Inflammatory macrophage treated with lipopolysaccharide for 4 hours (primary cell): Measurements from ENCODE around the gene PRPF39.

Source experiments
- DNase-seq: peaks from one replicate; pipeline ENCODE4 v3.0.0-alpha.2; 2020

Gene PRPF39

GRCh38 chr14:45082420-45082819 lies 1.5 kb upstream of the PRPF39 start:
- DNase-seq = no peak

DNA sequence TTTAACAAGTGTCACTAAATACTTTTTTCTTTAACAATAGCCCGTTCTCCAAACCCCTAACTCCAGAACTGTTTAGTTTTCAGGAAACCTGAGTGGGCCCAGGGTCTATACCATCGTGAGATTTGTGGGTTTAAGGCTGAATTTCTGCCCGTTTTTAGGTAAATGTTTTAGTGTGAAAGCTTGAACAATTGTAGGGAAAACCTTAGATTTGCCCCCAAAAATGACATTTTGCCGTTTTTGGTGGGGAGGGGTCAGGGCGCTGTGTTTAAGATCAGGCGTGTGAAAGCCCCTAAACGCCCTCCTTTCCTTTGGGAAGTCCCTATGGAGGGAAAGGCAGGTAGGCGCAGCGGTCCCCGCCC lies 320 bp upstream of the PRPF39 start:
- no peak for DNase-seq

DNA sequence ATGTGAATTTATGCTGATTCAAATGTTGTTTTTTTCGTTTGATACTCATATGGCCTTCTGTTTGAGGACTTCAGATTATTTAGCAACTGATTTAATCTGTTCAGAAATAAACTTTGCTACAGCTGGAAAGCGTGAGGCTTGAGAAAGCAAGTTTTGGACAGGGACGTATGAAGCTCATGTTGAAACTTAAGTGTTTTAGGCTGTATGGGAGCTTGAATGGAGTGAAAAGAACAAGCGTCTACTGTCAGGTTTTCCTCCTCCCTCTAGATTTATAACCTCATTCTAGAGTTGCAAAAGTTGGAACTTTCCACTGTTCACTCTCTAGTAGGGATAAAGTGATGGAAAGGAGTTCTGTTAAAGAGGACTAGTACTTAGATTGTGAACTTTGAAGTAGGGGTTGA lies 1.0 kb downstream of the PRPF39 start:
- DNase-seq = peak; percentile 37

DNA sequence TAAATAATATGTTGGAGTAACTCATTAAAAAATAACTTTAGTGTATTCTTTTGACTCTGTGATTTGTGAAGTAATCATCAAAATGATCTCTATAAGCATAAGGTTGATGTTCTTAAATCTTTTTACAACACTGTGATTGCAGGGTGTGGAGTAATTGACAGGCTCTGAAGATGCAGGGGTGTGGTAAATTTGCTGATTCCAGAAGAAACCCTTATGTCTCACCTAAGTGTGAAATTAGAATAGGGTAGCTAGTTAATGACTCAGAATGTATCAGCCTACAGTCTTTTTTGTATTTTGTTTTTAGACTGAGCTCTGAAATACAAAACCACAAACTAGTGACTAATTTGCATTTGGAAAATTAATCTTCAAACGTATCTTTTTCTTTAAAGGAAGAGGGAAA lies 5.9 kb downstream of the PRPF39 start:
- peak; percentile 31 for DNase-seq

- DNase-seq = peak; percentile 14
These were observed 7.8 kb downstream of the PRPF39 start for GRCh38 chr14:45091710-45092109.

- no peak for DNase-seq
These were observed 10.4 kb downstream of the PRPF39 start for GRCh38 chr14:45094275-45094674.

- DNase-seq = no peak
These were observed 11.2 kb downstream of the PRPF39 start for GRCh38 chr14:45095143-45095542.

DNA sequence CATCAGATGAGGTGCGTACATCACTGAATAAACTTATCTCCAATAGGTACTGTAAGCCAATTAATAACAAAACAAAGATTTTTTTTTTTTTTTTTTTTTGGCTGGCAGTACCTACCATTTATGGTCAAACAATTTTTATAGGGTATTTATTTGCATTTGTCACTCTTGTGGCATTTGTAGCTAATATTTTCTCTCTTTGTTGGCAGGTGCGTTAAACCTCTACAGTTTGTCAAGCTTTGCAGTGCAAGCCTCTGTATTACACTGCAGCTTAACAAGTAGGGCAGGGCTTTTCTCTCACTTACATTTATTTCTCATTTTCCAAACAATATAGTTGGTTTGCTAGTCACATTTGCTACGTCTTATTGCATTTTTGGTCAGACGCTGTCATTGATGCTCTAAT lies 12.3 kb downstream of the PRPF39 start:
- DNase-seq = no peak

DNA sequence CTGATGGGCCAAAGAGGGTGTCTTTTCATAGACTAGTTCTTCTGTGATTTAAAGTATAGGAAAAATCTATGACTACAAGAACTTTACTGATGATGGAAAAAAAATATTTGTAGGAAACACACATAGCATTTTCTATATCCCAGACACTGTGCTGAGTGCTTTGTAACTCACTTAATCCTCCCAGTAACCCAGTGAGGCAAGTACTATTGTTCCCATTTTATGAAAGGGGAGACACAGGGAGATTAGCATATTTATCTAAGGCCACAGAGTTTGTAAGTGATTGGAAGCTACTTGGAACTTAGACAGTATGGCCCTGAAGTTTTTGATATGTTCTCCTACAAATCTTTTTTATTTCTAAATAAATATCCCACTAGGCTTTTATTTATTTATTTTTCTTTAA lies 19.9 kb downstream of the PRPF39 start:
- DNase-seq = no peak

DNA sequence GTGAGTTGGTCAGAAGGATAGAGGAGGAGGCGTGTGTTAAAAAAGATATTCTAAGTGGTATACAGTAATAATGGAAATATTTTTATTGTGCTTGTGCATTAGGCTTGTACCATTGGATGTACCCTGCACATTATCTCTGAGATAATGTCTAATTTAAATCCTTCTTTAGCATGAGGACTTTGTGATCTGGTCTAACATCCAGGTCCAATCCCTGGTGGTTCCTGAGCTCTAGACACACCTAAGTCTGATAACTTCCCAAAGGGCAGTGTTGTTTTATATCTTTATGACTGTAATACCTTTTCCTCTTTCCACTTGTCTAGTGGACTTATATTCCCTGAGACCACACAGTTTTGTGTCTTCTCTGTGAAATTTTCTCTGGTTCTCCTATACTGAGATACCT lies 20.6 kb downstream of the PRPF39 start:
- no peak for DNase-seq

- DNase-seq = no peak
These were observed 29.2 kb downstream of the PRPF39 start for GRCh38 chr14:45112896-45113781.

GRCh38 chr14:45114327-45114726 lies 30.4 kb downstream of the PRPF39 start:
- no peak for DNase-seq

GRCh38 chr14:45118594-45118993 lies 34.7 kb downstream of the PRPF39 start:
- DNase-seq = no peak

- DNase-seq = no peak
These were observed 36.2 kb downstream of the PRPF39 start for GRCh38 chr14:45120096-45120495.

GRCh38 chr14:45123271-45123670 lies 39.4 kb downstream of the PRPF39 start:
- no peak for DNase-seq

DNA sequence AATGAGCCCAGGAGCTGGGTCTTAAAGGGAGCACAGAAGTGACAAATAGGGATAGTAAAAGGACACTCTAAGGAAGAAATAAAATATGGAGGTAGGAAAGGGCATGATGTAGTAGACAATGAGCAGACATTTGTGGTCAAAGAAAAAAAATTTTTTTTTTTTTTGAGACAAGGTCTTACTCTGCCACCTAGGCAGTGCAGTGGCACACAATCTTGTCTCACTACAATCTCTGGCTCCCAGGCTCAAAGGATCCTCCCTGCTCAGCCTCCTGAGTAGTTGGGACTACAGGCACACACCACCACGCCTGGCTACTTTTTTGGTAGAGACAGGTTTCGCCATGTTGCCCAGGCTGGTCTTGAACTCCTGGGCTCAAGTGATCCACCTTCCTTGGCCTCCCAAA lies 41.8 kb downstream of the PRPF39 start:
- DNase-seq = no peak

DNA sequence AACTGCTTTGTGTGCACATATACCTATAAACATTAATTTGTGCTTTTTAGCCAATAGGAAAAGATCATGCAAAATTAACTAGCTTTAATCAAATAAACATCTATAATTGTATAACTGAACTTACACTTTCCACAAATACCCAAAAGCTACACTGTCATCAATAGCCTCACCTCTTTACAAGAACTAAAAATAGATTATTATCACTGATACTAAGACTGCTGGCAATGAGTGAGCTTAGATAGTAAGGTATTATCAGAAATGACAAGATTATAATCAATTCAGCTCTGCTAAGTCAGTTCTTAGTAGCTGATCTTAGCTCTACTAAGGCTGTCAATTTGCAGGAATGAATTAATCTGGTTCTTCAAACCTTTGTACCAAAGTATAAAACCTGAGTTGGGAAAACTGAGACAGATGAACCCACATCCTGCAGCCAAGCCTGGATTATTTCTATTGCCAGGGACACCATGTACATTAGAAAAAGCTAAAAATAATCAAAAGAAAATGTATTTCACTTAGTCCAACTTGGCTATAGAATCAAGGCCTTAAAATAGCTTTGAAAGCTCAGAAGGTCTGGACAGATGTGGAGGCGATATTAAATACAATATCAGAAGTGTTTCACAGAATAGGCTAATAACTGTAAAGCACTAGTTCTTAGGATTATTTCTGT lies 45.2 kb downstream of the PRPF39 start:
- no peak for DNase-seq

- no peak for DNase-seq
These were observed 49.8 kb downstream of the PRPF39 start for GRCh38 chr14:45133683-45134050.

DNA sequence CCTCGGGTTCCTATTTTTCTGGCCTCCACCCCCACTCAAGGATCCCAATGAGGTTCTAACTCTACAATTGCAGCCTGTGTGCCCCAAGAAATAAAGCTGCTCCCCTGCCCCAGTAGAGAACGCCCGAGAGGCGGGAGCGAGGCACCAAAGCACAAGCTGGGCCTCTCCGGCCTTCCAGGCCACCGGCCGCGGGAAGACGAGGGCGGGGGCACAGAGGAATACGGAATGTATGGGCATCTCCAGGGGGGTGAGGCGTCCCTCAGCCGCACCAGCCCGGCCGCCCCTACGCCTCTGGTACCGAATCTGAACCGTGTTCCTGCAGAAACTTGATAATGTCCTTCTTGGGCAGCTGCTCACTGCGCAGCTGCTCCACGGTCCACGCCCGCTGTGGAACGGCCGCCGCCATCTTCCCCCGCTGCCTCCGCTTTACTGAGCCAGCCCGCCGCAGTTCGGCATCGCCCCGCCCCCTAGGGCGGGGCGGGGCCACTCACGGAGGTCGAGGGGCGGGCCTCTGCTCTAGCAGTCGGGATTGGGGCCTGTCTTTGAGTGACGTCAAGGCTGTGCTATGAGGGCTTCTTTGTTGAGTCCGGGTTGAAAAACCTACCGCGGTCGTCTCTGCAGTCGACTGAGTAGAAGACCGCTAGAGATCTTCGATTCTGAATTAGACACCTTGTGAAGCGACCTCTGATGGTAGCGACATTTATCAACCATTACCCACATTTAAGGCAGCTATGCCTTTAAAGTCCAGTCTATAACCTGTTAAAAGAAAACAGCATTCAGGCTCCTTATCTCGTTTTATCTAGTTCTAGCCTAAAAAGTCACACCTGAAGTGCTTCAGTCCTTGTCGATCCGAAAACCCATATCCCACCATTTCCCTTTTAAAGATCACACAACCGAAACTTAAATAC lies 50.4 kb downstream of the PRPF39 start, which contains the start of gene FKBP3:
FKBP3 (minus strand) TSS at position 431 of the 908 bp plus-strand sequence; CDS start at position 406, 25 bp downstream.
- DNase-seq = peak; percentile 99

DNA sequence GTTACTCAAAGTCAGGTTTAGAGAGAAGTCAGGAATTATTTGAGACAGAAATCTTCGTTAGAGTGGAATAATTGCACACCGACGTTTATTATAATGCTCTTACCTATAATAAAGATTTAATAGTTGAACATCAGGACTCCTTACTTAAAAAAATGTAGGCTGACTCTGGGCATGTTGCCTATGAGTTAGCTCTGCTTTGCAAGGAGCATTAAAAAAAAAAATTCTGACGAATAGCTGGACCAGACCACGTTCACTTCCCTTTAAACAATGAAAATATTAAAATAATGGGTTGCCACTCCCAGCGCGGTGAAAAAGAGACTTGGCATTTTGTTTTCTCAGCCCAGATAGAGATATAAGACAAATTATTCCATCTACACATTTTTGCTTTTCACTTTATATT lies 51.2 kb downstream of the PRPF39 start:
- DNase-seq = peak; percentile 36

DNA sequence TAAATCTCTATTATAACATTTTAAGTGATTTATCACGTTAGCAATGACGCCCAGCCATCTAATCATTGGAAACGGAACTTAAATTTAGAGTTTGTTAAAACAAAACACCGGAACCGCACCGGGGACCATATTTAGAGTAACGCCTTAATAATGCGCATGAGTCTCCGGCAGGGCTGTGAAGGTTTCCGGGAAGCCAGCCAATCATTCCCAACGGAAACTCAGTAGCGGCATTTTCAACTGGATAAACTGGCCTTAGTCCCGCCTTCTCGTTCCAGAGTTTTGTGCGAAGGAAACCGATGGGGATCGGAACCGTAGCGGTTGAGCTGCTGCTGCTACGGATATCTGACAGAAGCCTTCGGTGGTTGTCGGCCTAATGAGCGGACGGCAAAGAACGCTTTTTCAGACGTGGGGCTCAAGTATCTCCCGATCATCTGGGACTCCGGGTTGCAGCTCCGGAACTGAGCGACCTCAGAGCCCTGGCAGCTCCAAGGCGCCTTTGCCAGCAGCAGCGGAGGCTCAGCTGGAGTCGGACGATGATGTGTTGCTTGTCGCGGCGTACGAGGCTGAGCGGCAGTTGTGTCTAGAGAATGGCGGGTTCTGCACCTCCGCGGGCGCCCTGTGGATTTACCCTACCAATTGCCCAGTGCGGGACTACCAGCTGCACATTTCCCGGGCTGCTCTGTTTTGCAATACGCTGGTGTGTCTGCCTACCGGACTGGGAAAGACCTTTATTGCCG lies 51.9 kb downstream of the PRPF39 start, which contains the start of gene FANCM:
FANCM (plus strand) TSS at position 272 of the 737 bp plus-strand sequence; CDS start at position 374, 102 bp downstream.
- peak; percentile 97 for DNase-seq

DNA sequence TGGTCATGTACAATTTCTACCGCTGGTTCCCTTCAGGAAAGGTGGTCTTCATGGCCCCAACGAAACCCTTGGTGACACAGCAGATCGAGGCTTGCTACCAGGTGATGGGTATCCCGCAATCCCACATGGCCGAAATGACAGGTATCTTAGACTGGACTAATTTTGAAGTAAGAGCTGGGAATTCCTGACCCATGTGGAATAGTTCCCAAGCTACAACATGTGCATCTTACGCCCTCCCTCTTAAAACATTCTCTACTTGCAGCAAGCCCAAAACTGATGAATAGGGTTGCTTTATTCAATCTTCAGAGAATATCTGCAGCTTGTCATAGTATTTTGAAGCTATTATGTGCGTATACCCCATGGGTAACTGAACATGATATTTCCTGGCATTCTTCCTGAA lies 52.5 kb downstream of the PRPF39 start:
- DNase-seq = no peak
